ENCODE results near the gene TRIM60. TPM values are rescaled to one million over a fixed set of nuclear protein-coding genes. Genes with fewer than 3 reads are reported as not detected.
"Not testable (repeated sequence)": the region's sequence is repeated elsewhere in the genome, so short reads cannot be mapped to it uniquely, and the experiment has no call there.

The TRIM60 gene
- total and polyA plus RNA-seq, 5 donors = not detected

- 83% methylated on average over 5 of the region's 5 CpGs for WGBS
- intact Hi-C loops (cut with DNase I) = no loop called here
- Histone ChIP-seq H3K9me3 (ENCODE audit: control insufficient read depth, low read length) (no peaks in the 10 kb centered on the region), H3K4me3 (ENCODE audit: low read length) (no peak overlapping the region), H3K4me1 (ENCODE audit: control insufficient read depth, insufficient read depth, low read length) (no peaks in the 10 kb centered on the region), H3K27me3 (ENCODE audit: control insufficient read depth, insufficient read depth) (no peaks in the 10 kb centered on the region), H3K27ac (ENCODE audit: low read length) (no peak overlapping the region)
- DNase-seq (no peak), ATAC-seq (no peak)
Observed at GRCh38 chr4:165009493-165010227, 22.1 kb upstream of the TRIM60 start.

DNA sequence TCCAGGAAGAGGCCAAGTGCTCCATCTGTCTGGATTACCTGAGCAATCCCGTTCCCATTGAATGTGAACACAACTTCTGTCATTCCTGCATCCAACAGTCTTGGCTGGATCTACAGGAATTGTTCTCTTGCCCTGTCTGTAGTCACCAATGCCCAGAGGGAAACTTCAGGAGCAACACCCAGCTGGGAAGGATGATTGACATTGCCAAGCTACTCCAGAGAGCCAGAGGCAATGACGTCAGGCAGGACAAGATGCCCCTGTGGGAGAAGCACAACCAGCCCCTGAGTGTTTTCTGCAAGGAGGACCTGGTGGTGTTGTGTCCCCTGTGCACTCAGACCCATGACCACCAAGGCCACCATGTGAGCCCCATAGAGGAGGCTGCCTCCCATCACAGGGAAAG lies 21.3 kb upstream of the TRIM60 start:
- H3K4me3 ChIP-seq (ENCODE audit: low read length) = no peak overlapping the region
- no peak for DNase-seq
- no peak for ATAC-seq
- H3K9me3 ChIP-seq (ENCODE audit: control insufficient read depth, low read length) = no peaks in the 10 kb centered on the region
- intact Hi-C loops (cut with DNase I) = no loop called here
- H3K27me3 ChIP-seq (ENCODE audit: control insufficient read depth, insufficient read depth) = no peaks in the 10 kb centered on the region
- H3K27ac ChIP-seq (ENCODE audit: low read length) = no peak overlapping the region
- WGBS = 74% methylated on average over 2 of the region's 2 CpGs
- H3K4me1 ChIP-seq (ENCODE audit: control insufficient read depth, insufficient read depth, low read length) = no peaks in the 10 kb centered on the region

GRCh38 chr4:165010991-165011390 lies 20.8 kb upstream of the TRIM60 start:
- 83% methylated on average over 8 of the region's 8 CpGs for WGBS
- H3K9me3 ChIP-seq (ENCODE audit: control insufficient read depth, low read length) = no peaks in the 10 kb centered on the region
- intact Hi-C loops (cut with DNase I) = no loop called here
- H3K27ac ChIP-seq (ENCODE audit: low read length) = no peak overlapping the region
- H3K27me3 ChIP-seq (ENCODE audit: control insufficient read depth, insufficient read depth) = no peaks in the 10 kb centered on the region
- no peak overlapping the region for H3K4me3 ChIP-seq (ENCODE audit: low read length)
- DNase-seq (no peak), ATAC-seq (no peak)
- H3K4me1 ChIP-seq (ENCODE audit: control insufficient read depth, insufficient read depth, low read length) = no peaks in the 10 kb centered on the region

GRCh38 chr4:165011403-165011802 lies 20.4 kb upstream of the TRIM60 start:
- DNase-seq (no peak), ATAC-seq (no peak)
- Histone ChIP-seq H3K4me1 (ENCODE audit: control insufficient read depth, insufficient read depth, low read length) (no peaks in the 10 kb centered on the region), H3K27me3 (ENCODE audit: control insufficient read depth, insufficient read depth) (no peaks in the 10 kb centered on the region), H3K9me3 (ENCODE audit: control insufficient read depth, low read length) (no peaks in the 10 kb centered on the region), H3K4me3 (ENCODE audit: low read length) (no peak overlapping the region), H3K27ac (ENCODE audit: low read length) (no peak overlapping the region)
- intact Hi-C loops (cut with DNase I) = no loop called here
- WGBS = 72% methylated on average over 5 of the region's 5 CpGs

GRCh38 chr4:165013691-165014090 lies 18.1 kb upstream of the TRIM60 start:
- DNase-seq (no peak), ATAC-seq (no peak)
- Histone ChIP-seq H3K27ac (ENCODE audit: low read length) (no peak overlapping the region), H3K4me3 (ENCODE audit: low read length) (no peak overlapping the region), H3K27me3 (ENCODE audit: control insufficient read depth, insufficient read depth) (no peaks in the 10 kb centered on the region), H3K4me1 (ENCODE audit: control insufficient read depth, insufficient read depth, low read length) (no peaks in the 10 kb centered on the region), H3K9me3 (ENCODE audit: control insufficient read depth, low read length) (no peaks in the 10 kb centered on the region)
- intact Hi-C loops (cut with DNase I) = no loop called here

- 60% methylated on average over 5 of the region's 5 CpGs for WGBS
Observed at GRCh38 chr4:165016971-165017370, 14.8 kb upstream of the TRIM60 start.

GRCh38 chr4:165019995-165020394 lies 11.8 kb upstream of the TRIM60 start:
- 96% methylated on average over 30 of the region's 30 CpGs for WGBS

More at GRCh38 chr4:165016971-165017370, 14.8 kb upstream of the TRIM60 start:
- DNase-seq (no peak), ATAC-seq (no peak)
- Histone ChIP-seq H3K27ac (ENCODE audit: low read length) (no peak overlapping the region), H3K9me3 (ENCODE audit: control insufficient read depth, low read length) (no peaks in the 10 kb centered on the region), H3K4me1 (ENCODE audit: control insufficient read depth, insufficient read depth, low read length) (no peaks in the 10 kb centered on the region), H3K4me3 (ENCODE audit: low read length) (no peak overlapping the region), H3K27me3 (ENCODE audit: control insufficient read depth, insufficient read depth) (no peaks in the 10 kb centered on the region)
- intact Hi-C loops (cut with DNase I) = no loop called here

GRCh38 chr4:165025782-165026181 lies 6.0 kb upstream of the TRIM60 start:
- 94% methylated on average over 8 of the region's 8 CpGs for WGBS
- H3K4me3 ChIP-seq (ENCODE audit: low read length); H3K9me3 ChIP-seq (ENCODE audit: control insufficient read depth, low read length); H3K4me1 ChIP-seq (ENCODE audit: control insufficient read depth, insufficient read depth, low read length); H3K27ac ChIP-seq (ENCODE audit: low read length); intact Hi-C loops (cut with DNase I); H3K27me3 ChIP-seq (ENCODE audit: control insufficient read depth, insufficient read depth); ATAC-seq; DNase-seq: not testable (repeated sequence)

More at GRCh38 chr4:165019995-165020394, 11.8 kb upstream of the TRIM60 start:
- ATAC-seq; H3K4me3 ChIP-seq (ENCODE audit: low read length); DNase-seq; H3K9me3 ChIP-seq (ENCODE audit: control insufficient read depth, low read length); H3K27ac ChIP-seq (ENCODE audit: low read length); intact Hi-C loops (cut with DNase I); H3K27me3 ChIP-seq (ENCODE audit: control insufficient read depth, insufficient read depth); H3K4me1 ChIP-seq (ENCODE audit: control insufficient read depth, insufficient read depth, low read length): not testable (repeated sequence)

GRCh38 chr4:165027762-165028402 lies 3.9 kb upstream of the TRIM60 start:
- 64% methylated on average over 7 of the region's 7 CpGs for WGBS
- H3K4me3 ChIP-seq (ENCODE audit: low read length) = no peak overlapping the region
- no peak for ATAC-seq
- H3K27me3 ChIP-seq (ENCODE audit: control insufficient read depth, insufficient read depth) = peaks cover 3% of the 10 kb centered on the region
- no peaks in the 10 kb centered on the region for H3K4me1 ChIP-seq (ENCODE audit: control insufficient read depth, insufficient read depth, low read length)
- no peak for DNase-seq
- intact Hi-C loops (cut with DNase I) = no loop called here
- H3K27ac ChIP-seq (ENCODE audit: low read length) = no peak overlapping the region
- H3K9me3 ChIP-seq (ENCODE audit: control insufficient read depth, low read length) = no peaks in the 10 kb centered on the region

GRCh38 chr4:165048170-165048569 lies 16.4 kb downstream of the TRIM60 start:
- no peaks in the 10 kb centered on the region for H3K27me3 ChIP-seq (ENCODE audit: control insufficient read depth, insufficient read depth)
- H3K27ac ChIP-seq (ENCODE audit: low read length) = no peak overlapping the region
- no peaks in the 10 kb centered on the region for H3K9me3 ChIP-seq (ENCODE audit: control insufficient read depth, low read length)
- intact Hi-C loops (cut with DNase I) = no loop called here
- no peaks in the 10 kb centered on the region for H3K4me1 ChIP-seq (ENCODE audit: control insufficient read depth, insufficient read depth, low read length)
- ATAC-seq = no peak
- no peak overlapping the region for H3K4me3 ChIP-seq (ENCODE audit: low read length)
- 64% methylated on average over 5 of the region's 5 CpGs for WGBS
- no peak for DNase-seq

DNA sequence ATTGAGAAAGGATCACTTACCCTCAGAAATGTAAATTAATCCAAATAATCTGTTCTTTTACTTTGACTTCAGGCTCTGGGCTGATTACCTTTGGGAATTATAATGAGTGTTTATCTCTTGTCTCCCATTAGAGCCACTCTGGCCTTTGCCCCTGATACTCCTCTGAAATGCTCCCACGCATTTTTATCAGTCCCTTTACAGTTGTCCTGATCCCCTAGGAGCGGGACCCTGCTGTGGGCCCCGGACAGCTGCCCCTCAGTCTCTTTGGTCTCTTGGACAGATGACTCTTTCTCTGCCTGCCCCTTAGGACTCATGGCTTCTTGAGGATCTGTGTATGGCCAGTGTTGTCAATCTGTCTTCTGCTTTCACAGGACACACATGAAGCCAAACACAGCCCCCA lies 20.8 kb downstream of the TRIM60 start:
- DNase-seq = no peak
- H3K27ac ChIP-seq (ENCODE audit: low read length) = no peak overlapping the region
- no peaks in the 10 kb centered on the region for H3K27me3 ChIP-seq (ENCODE audit: control insufficient read depth, insufficient read depth)
- WGBS = 30% methylated on average over 3 of the region's 3 CpGs
- intact Hi-C loops (cut with DNase I) = no loop called here
- no peaks in the 10 kb centered on the region for H3K4me1 ChIP-seq (ENCODE audit: control insufficient read depth, insufficient read depth, low read length)
- ATAC-seq = no peak
- no peak overlapping the region for H3K4me3 ChIP-seq (ENCODE audit: low read length)
- no peaks in the 10 kb centered on the region for H3K9me3 ChIP-seq (ENCODE audit: control insufficient read depth, low read length)
